ENCODE measurements around the gene ENG. TPM values are rescaled to one million over a fixed set of nuclear protein-coding genes. Genes with fewer than 3 reads are reported as not detected.

Gene ENG
- total and polyA plus RNA-seq, 2 of the 4 experiments (the other 2 are of a cell fraction) = 3.6 to 83.3 TPM

DNA sequence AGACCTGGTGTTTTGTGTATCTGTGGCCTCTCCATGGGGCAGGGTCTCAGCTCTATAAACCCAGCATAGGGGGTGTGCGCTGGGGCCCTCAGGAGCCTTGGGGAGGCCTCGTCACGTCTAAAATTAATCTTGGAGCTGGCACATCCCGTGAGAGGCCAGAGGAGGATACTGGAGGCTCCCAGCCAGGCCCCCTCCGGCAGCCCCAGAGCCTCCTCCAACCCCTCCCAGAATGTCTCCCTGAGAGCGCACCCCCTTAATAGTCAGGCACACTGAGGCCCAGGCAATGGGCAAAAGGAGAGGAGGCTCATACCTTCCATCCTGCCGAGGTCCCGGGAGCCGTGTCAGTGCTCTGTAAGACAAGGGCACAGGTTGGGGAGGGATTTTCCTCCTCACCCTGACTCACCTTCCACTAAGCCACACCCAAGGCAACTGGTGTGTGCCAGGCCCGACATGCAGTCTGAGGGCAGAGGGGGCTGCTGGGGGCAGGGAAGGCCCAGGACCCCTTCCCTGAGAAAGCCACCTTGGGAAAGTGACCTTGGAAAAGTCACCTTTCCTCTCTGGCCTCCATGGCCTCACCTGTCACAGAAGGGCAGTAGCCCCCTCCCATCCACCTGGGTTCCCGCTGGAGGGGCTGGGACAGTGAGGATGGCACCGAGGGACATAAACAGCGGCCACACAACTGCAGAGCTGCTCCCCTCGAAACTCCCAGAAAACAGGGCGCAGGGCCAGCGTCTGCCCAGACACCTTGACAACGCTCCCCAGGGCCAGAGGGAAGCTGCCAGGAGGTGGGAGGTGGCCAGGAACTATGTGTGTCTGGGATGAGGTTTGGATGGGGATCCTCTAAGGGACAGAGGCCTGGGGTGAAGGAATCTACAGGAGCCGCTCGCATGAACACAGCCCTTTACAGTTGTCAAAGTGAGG, 20.1 kb upstream of the ENG start:
- dilution Hi-C loops (cut with HindIII; ENCODE audit: low sequenced_read_pairs, unreplicated experiment) (no loop called here), in situ Hi-C loops (cut with MboI; ENCODE audit: low sequenced_read_pairs) (no loop called here), intact Hi-C loops (cut with micrococcal nuclease) (no loop called here)
- 0 out of 2 replicates have a peak, but pooled peaks cover 6% of the 10 kb centered on the region for H4K20me1 ChIP-seq (ENCODE audit: insufficient read depth, low read length)
- peaks cover 21% of the 10 kb centered on the region for H3K36me3 ChIP-seq (ENCODE audit: control insufficient read depth, insufficient read depth, low read length)
- no peak overlapping the region for H4K91ac ChIP-seq (ENCODE audit: insufficient read depth, low read depth, low read length)
- H3K79me1 ChIP-seq (ENCODE audit: low read depth in 1 of 2, low read length in 2 of 2) = peaks cover 20 to 34% of the 10 kb centered on the region in 2 experiments; a peak in 3 of 4 replicates
- ChIA-PET CTCF (no interaction called here), POLR2A (ENCODE audit: unreplicated experiment) (interaction anchor here (0.6 kb wide), 1 partner anchor 140 kb away, joined by 3 read pairs; the partner anchor contains the start of gene TOR2A)
- H2AK5ac ChIP-seq (ENCODE audit: low read depth, low read length) = peak overlapping the region; percentile 78; the same call in 1 of the 2 replicates
- no peak overlapping the region for H3K18ac ChIP-seq (ENCODE audit: low read depth, low read length)
- H3K9me3 ChIP-seq (ENCODE audit: control insufficient read depth, insufficient read depth, low read length) = no peaks in the 10 kb centered on the region
- no peak overlapping the region for H3K4ac ChIP-seq (ENCODE audit: low read depth, low read length)
- no peak overlapping the region for H2BK5ac ChIP-seq (ENCODE audit: low read depth, low read length, poor library complexity, severe bottlenecking)
- H4K5ac ChIP-seq (ENCODE audit: low read depth, low read length) = no peak overlapping the region
- H3K27ac ChIP-seq (ENCODE audit: insufficient read depth, low read length) = no peak overlapping the region
- H2AFZ ChIP-seq (replicated peaks; ENCODE audit: low read length, poor library complexity) = no peak overlapping the region
- H3K14ac ChIP-seq (replicated peaks; ENCODE audit: low read depth, low read length) = no peak overlapping the region
- H3K23ac ChIP-seq (ENCODE audit: low read depth, low read length) = no peak overlapping the region
- no peaks in the 10 kb centered on the region for H3K27me3 ChIP-seq (ENCODE audit: control insufficient read depth, insufficient read depth, low read length)
- DNase-seq = no peak
- WGBS, 2 experiments (ENCODE audit: extremely low coverage in 2 of 2, insufficient read length in 1 of 2) = no CpG with 5 or more reads among the region's 19 CpGs
- peak overlapping the region; percentile 85 for H2AK9ac ChIP-seq (replicated peaks; ENCODE audit: low read depth, low read length, poor library complexity)
- ATAC-seq (ENCODE audit: low read depth) = no peak
- no peak overlapping the region for H4K8ac ChIP-seq (ENCODE audit: low read depth in 2 of 2, low read length in 2 of 2)
- no peaks in the 10 kb centered on the region for H3K9me1 ChIP-seq (ENCODE audit: insufficient read depth, low read length)
- H2BK20ac ChIP-seq (ENCODE audit: low read depth, low read length) = no peak overlapping the region
- no peak for TF ChIP-seq FOS (IDR thresholded peaks at IDR 0.05; ENCODE audit: low read depth, low read length)
- TF ChIP-seq, protein P1, sequence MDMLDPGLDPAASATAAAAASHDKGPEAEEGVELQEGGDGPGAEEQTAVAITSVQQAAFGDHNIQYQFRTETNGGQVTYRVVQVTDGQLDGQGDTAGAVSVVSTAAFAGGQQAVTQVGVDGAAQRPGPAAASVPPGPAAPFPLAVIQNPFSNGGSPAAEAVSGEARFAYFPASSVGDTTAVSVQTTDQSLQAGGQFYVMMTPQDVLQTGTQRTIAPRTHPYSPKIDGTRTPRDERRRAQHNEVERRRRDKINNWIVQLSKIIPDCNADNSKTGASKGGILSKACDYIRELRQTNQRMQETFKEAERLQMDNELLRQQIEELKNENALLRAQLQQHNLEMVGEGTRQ (IDR thresholded peaks at IDR 0.05; ENCODE audit: low read depth, low read length) = no peak
- no peak overlapping the region for H3K56ac ChIP-seq (ENCODE audit: extremely low read depth, insufficient read depth, low read length)
- H3K4me3 ChIP-seq (ENCODE audit: insufficient read depth, low read depth, low read length) = no peak overlapping the region
- BruUV-seq (replicated peaks) = no TSS peak
- no peak overlapping the region for H3K9ac ChIP-seq (ENCODE audit: low read depth, low read length)
- H3K4me1 ChIP-seq (ENCODE audit: control insufficient read depth, insufficient read depth, low read length) = peaks cover 24% of the 10 kb centered on the region
- no peak overlapping the region for H2BK120ac ChIP-seq (ENCODE audit: low read depth, low read length)
- H3K4me2 ChIP-seq (ENCODE audit: low read depth, low read length) = no peak overlapping the region
- H2BK15ac ChIP-seq (ENCODE audit: low read depth, low read length) = no peak overlapping the region
